C4-2B (cell line): Measurements from ENCODE around the gene NFYB.
"Not testable (repeated sequence)": the region's sequence is repeated elsewhere in the genome, so short reads cannot be mapped to it uniquely, and the experiment has no call there.

Experiments used
- H3K27ac ChIP-seq: fragments of 450-650 bp; 2 replicates; pipeline ENCODE4 v1.5.1; 2017
- CTCF ChIP-seq: fragments of 450-650 bp; conservative IDR thresholded peaks from 2 replicates; pipeline ENCODE4 v1.5.1; 2017; ENCODE audit warnings: mild to moderate bottlenecking
- ZFX ChIP-seq: fragments of 450-650 bp; IDR thresholded peaks from 2 replicates; pipeline ENCODE4 v1.6.1; 2017

The NFYB gene

DNA sequence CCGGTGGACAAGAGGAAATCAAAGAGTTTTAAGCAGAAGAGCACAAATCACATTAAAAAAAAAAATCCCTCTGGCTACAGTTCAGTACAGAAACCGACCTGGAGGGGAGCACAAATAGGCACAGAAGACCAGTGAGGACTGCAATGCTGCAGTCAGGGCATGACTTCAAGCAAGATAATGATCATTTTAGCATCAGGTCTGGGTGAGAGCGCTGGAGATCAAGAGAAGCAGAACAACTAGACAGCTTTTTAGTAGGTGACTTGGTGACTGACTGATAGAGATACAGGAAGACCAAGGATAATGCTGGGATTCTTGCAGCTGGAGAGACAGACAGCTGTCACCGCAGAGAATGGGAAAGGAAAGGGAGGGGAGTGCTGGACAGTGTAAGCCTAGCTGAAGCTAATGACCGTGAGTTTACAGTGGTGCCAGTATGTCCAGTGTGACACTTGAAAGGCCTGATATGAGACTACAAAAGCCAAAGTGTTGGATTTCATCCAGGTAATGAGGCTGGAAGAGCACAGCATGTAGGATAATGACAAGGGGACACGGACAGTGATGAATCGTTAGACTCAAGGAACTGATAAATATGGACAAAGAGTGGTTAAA is 5.6 kb downstream of the NFYB start:
- TF ChIP-seq CTCF, result no peak
- TF ChIP-seq ZFX, result no peak
- H3K27ac ChIP-seq, result peak overlapping the region; percentile 24; the same call in 1 of the 2 replicates

DNA sequence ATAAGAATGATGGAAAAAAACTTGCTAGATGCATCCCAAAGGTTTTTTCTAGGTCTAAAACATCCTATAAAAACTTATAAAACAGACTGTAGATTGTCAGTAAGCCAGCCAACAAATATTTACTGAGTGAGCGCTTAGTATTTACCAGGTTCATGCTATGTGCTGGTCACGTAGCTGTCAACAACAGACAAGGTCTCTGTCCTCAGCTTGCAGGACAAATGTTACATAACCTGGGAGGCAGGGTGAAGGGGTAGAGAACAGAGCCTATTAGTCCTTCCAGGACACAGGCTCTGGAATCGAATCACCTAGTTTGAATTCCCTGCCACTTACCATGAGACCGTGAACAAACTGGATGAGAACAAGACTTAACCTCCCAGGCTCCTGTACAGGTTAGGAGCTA is 6.4 kb downstream of the NFYB start:
- no peak for TF ChIP-seq ZFX
- TF ChIP-seq CTCF, result no peak
- H3K27ac ChIP-seq, result no peak overlapping the region

GRCh38 chr12:104130760-104131159 is 7.2 kb downstream of the NFYB start:
- TF ChIP-seq ZFX, result no peak
- TF ChIP-seq CTCF, result no peak
- H3K27ac ChIP-seq, result no peak overlapping the region

DNA sequence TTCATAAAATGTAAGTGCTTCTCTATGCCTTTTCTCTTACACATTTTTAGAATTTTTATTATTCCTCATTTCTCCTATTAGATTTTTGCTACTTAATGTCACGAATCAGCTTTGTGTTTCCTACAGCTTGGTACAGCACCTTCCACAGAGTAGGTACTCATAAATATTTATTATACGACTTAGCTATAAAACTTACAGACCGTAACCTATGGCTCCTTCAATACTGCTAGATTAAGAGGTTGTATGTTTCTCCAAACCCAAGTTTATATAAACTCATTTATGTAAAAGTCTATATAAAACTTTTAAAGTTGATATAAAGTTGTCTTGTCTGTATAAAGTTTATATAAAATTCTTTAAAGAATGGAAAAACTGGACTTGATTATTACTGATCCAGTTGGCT is 11.5 kb downstream of the NFYB start:
- no peak overlapping the region for H3K27ac ChIP-seq
- TF ChIP-seq ZFX, result no peak
- TF ChIP-seq CTCF, result no peak

DNA sequence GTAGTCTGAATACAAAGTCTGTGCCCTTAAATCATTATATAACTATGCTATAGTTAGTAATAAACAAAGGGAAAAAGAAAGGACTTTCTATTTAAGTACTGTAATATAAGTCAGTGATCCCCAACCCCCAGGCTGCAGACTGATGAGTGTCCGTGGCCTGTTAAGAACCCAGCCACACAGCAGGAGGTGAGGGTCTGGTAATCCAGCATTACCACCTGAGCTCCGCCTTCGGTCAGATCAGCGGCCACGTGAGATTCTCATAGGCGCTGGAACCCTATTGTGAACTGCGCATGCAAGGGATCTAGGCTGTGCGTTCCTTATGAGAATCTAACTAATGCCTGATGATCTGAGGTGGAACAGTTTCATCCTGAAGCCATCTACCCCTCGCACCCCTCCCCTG is 15.7 kb downstream of the NFYB start:
- TF ChIP-seq CTCF (no peak), ZFX (no peak)
- H3K27ac ChIP-seq, result no peak overlapping the region

GRCh38 chr12:104121001-104121400 is 17.0 kb downstream of the NFYB start:
- no peak overlapping the region for H3K27ac ChIP-seq
- TF ChIP-seq CTCF, result no peak
- TF ChIP-seq ZFX, result no peak

DNA sequence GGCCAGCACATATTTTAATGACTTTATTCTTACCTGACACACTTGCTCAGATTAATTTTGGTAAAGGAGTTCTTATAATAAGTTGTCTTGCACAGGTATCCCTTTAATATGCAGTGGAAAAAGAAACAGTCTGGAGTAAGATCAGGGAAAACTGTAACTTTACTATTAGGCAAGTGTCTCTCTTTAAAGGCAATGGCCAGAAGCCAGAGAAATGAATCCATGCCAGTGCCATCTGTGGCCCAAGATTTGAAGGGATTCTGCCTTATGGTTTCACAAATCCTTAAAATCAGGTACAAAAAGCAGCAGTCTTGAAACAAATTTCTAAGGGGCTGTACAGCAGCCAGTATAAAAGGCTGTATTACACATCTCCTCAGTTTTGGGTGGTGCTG is 22.4 kb downstream of the NFYB start:
- TF ChIP-seq ZFX (no peak), CTCF (no peak)
- no peak overlapping the region for H3K27ac ChIP-seq

- not testable (repeated sequence) for H3K27ac ChIP-seq
Observed at GRCh38 chr12:104114834-104115586, 23.0 kb downstream of the NFYB start.
